ENCODE results near the gene HEMK1.

- TF ChIP-seq EZH2phosphoT487 (IDR thresholded peaks at IDR 0.05; ENCODE audit: borderline replicate concordance, low read length) (no peak), CTCF (IDR thresholded peaks at IDR 0.05; ENCODE audit: low read depth, low read length, poor library complexity, severe bottlenecking) (no peak)
Observed at GRCh38 chr3:50608278-50608677, 39.0 kb downstream of the HEMK1 start.

Measured in DOHH2 (cell line).